HG02798 (cell line): ENCODE data around the gene NBAS.
"Not testable (repeated sequence)": the region's sequence is repeated elsewhere in the genome, so short reads cannot be mapped to it uniquely, and the experiment has no call there.

Source experiments
- ATAC-seq: cut with Tn5 transposase; IDR thresholded peaks from one replicate; pipeline ENCODE4 v1.9.1; 2021; ENCODE audit warnings: mild to moderate bottlenecking; ENCODE audit not compliant: unreplicated experiment, poor library complexity

Gene NBAS

GRCh38 chr2:15538792-15539191, 22.3 kb downstream of the NBAS start:
- ATAC-seq = no peak

- no peak for ATAC-seq
Observed at GRCh38 chr2:15533860-15534480, 27.2 kb downstream of the NBAS start.

GRCh38 chr2:15532996-15533395, 28.1 kb downstream of the NBAS start:
- ATAC-seq = no peak

- ATAC-seq = no peak
Observed at GRCh38 chr2:15531095-15531854, 29.9 kb downstream of the NBAS start.

- ATAC-seq = no peak
Observed at GRCh38 chr2:15527074-15527739, 33.9 kb downstream of the NBAS start.

- ATAC-seq = no peak
Observed at GRCh38 chr2:15521641-15522181, 39.4 kb downstream of the NBAS start.

- no peak for ATAC-seq
Observed at GRCh38 chr2:15520346-15520745, 40.8 kb downstream of the NBAS start.

GRCh38 chr2:15518759-15519158, 42.4 kb downstream of the NBAS start:
- ATAC-seq = not testable (repeated sequence)

GRCh38 chr2:15517793-15518192, 43.3 kb downstream of the NBAS start:
- no peak for ATAC-seq

GRCh38 chr2:15511686-15512085, 49.4 kb downstream of the NBAS start:
- ATAC-seq = peak; percentile 47

- ATAC-seq = no peak
Observed at GRCh38 chr2:15510552-15510951, 50.6 kb downstream of the NBAS start.

GRCh38 chr2:15510131-15510530, 51.0 kb downstream of the NBAS start:
- ATAC-seq = no peak

- no peak for ATAC-seq
Observed at GRCh38 chr2:15507697-15508096, 53.4 kb downstream of the NBAS start.

- no peak for ATAC-seq
Observed at GRCh38 chr2:15507061-15507460, 54.1 kb downstream of the NBAS start.

- no peak for ATAC-seq
Observed at GRCh38 chr2:15506229-15506819, 54.8 kb downstream of the NBAS start.

GRCh38 chr2:15504882-15505663, 56.1 kb downstream of the NBAS start:
- no peak for ATAC-seq

GRCh38 chr2:15499251-15499650, 61.9 kb downstream of the NBAS start:
- not testable (repeated sequence) for ATAC-seq

- no peak for ATAC-seq
Observed at GRCh38 chr2:15498554-15498953, 62.6 kb downstream of the NBAS start.

- no peak for ATAC-seq
Observed at GRCh38 chr2:15494877-15495276, 66.3 kb downstream of the NBAS start.

GRCh38 chr2:15492773-15493325, 68.3 kb downstream of the NBAS start:
- ATAC-seq = no peak
